SKM-1 (cell line): ENCODE results near the gene ENTPD3.

Source experiments
- DNase-seq: peaks from one replicate; lab custom pipeline; 2025; ENCODE audit not compliant: unreplicated experiment; lab: John Stamatoyannopoulos, UW

Gene ENTPD3

GRCh38 chr3:40404591-40405198, 17.7 kb downstream of the ENTPD3 start:
- no peak for DNase-seq

GRCh38 chr3:40407007-40407406, 20.0 kb downstream of the ENTPD3 start:
- DNase-seq = no peak

- DNase-seq = no peak
These were observed 20.6 kb downstream of the ENTPD3 start for GRCh38 chr3:40407611-40408010.

- DNase-seq = no peak
These were observed 27.3 kb downstream of the ENTPD3 start for GRCh38 chr3:40414270-40414669.

- DNase-seq = no peak
These were observed 31.0 kb downstream of the ENTPD3 start for GRCh38 chr3:40417845-40418543.

GRCh38 chr3:40422861-40423260, 35.9 kb downstream of the ENTPD3 start:
- DNase-seq = no peak

- DNase-seq = no peak
These were observed 40.2 kb downstream of the ENTPD3 start for GRCh38 chr3:40427045-40427669.

GRCh38 chr3:40432793-40433192, 45.8 kb downstream of the ENTPD3 start:
- DNase-seq = no peak

DNA sequence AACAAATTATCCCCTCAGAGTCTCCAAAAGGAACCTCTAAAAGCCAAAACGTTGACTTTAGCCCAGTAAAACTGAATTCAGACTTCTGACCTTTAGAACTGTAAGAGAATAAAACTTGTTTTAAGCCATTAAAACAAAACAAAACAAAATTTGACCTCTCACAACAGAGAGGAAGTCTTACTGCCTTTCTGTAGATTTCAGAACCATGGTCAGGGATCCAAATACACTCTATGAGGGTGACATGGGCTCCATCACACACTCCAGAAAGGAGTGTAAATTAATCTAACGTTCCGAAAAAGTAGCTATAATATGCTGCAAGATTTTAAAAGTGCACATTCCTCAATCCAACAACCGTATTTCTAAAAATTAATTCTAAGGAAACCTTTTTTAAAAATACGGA, 50.9 kb downstream of the ENTPD3 start:
- DNase-seq = no peak

- no peak for DNase-seq
These were observed 58.1 kb downstream of the ENTPD3 start for GRCh38 chr3:40445062-40445461.

DNA sequence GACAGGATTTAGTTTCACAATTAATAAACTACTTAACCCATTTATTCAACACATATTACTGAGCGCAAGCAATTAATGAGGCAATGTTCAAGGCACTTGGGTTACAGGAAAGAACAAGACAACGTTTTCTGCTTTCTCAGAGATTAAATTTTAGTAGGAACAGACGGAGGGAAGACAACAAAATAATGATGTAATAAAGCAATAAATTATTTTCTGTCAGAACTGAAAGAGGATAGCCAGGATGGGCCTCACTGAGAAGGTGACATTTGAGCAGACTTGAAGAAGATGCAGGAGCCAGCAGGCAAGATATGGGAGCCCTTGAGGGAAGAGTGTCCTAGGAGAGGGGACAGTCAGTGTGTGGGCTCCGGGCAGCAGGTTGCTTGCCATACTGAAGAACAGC, 58.9 kb downstream of the ENTPD3 start:
- DNase-seq = no peak

DNA sequence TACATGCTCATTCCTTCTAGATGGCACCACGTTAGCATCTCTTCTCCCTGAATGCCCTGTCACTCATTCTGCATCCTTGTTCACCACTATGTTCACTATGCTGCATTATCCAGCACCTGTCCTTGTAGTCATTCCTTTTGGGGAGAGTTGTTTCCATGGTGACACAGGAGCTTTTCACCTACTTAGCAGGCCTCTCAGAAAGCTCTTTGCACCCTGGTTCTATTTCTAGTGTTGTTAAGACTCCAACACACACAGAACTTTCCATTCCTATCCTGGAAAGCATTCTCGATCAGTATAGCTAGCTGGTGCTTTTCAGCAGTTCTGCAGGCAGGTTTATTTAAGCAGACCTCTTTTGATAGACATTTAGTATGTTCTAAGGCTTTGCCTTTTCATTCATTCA, 63.5 kb downstream of the ENTPD3 start:
- DNase-seq = no peak

GRCh38 chr3:40451551-40451950, 64.6 kb downstream of the ENTPD3 start:
- DNase-seq = no peak

GRCh38 chr3:40452057-40452456, 65.1 kb downstream of the ENTPD3 start:
- no peak for DNase-seq

DNA sequence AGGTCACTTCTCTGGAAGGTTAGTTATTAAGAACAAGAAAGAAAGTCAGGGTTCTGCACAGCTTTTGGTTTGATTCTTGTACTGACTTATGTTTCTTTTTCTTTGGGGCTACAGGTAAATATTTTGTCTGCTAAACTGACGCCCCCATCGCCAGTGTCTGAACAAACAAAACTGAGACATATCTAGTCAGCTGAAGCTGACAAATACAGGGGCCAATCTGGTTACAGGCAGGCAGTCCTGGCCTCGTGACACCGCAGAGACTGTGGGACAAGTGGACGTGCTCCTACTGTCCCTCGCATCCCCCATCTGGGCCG, 65.5 kb downstream of the ENTPD3 start:
- DNase-seq = no peak

DNA sequence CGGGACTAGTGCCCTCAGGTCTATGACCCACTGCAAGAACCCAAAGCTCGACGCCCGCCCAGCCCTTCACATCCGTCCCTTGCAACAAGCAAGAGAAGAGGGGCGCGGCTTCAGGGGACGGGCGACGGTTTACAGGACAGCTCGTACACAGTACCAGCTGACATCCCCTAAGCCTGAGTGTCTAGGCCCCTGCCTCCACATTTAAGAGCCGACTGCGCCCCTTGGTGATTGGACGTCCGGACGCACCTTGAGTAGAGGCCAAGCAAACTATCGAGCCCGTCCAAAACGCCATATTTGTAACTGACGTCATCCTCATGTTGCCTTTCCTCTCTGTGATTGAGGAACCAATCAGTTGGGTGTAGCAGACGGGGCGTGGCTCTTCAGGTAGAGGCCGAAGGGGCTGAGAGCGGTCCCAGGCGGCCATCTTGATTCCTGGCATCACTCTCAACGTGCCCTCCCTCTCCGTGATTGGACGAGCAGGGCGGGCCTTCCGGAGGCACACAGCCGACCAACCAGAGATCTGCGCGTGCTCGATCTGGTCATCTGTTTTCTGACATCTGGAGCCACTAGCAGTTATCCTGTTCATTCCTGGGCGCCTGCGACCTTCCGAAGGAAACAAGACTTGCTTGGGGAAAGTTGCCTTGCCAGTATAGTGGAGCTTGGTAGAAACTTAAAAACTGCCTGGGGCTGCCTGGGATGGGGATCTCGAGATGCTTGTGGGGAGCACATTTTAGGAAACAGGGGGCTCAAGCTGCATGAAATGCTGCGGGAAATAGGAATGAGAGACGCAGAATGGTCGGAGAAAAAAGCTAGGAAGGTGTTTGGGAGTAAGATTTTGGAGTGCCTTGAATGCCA, 66.1 kb downstream of the ENTPD3 start:
- peak; percentile 97 for DNase-seq

- no peak for DNase-seq
These were observed 66.9 kb downstream of the ENTPD3 start for GRCh38 chr3:40453933-40454332.

DNA sequence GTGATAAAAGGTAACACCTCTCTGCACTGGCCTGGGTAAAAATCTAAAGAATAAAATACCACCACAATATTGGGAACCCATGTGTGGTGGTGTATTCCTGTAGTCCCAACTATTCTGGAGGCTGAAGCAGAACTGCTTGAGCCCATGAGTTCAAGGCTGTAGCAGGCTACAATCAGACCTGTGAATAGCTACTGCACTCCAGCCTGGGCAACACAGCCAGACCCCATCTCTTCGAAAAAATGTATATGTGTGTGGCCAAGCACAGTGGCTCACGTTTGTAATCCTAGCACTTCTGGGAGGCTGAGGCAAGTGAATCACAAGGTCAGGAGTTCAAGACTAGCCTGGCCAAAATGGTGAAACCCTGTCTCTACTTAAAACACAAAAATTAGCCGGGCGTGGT, 68.3 kb downstream of the ENTPD3 start:
- DNase-seq = no peak

- no peak for DNase-seq
These were observed 69.4 kb downstream of the ENTPD3 start for GRCh38 chr3:40456279-40456939.

GRCh38 chr3:40456940-40457823, 70.2 kb downstream of the ENTPD3 start, which contains the start of gene RPL14:
Gene RPL14 (plus strand): TSS chr3:40457339. CDS start chr3:40457472, 133 bp downstream.
- peak; percentile 80 for DNase-seq
